GM11168 (cell line): Measurements from ENCODE around the gene PWP1.

Source experiments
- in situ Hi-C: fragments of 300-500 bp; cut with MboI; formaldehyde crosslinking; loops from one replicate; pipeline ENCODE4 v1.12.0; 2022; ENCODE audit warnings: low sequenced_read_pairs; ENCODE audit not compliant: unreplicated experiment

PWP1 gene

DNA sequence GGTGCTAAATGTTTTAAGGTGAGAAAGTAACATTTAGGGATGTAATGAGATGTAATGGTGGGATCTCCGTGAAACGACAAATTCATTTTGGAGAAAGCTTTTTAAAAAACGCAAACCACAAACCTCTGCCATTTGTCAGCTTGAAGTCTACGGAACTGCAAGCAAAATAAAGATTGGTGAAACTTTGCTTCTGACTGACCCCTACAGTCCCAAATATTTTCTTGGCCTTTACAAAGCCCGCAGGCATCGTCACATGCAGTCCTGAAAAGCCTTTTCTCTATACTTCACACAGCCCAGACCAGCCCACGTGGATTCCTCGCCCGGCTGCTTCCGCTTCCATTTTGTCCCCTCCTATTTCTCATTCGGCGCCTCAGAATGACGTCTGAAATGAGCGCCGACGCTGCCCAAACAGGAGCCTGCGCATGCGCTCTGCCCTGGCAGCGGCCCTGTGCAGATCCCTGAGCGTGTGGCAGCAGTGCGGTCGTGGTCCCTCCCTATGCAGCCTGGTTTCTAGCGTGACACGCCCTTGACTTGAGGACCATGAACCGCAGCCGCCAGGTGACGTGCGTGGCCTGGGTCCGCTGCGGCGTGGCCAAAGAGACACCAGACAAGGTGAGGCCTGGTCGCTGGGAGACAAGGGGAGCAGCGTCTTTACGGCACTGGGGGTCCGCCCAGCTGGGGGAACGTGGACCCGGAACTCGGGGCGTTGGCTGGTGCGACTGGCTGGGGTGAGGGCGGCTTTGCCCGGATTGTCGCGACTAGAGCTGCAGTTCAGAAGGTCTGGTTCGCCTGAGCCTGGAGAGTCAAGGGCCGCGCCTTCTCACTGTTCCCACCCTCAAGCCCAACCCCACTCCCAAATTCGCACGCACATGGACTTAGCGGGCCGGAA lies at the start of gene PWP1:
Gene PWP1 (plus strand): TSS at position 440 of the 889 bp plus-strand sequence. CDS start 101 bp downstream, at position 541.
- in situ Hi-C loops: no loop called here

DNA sequence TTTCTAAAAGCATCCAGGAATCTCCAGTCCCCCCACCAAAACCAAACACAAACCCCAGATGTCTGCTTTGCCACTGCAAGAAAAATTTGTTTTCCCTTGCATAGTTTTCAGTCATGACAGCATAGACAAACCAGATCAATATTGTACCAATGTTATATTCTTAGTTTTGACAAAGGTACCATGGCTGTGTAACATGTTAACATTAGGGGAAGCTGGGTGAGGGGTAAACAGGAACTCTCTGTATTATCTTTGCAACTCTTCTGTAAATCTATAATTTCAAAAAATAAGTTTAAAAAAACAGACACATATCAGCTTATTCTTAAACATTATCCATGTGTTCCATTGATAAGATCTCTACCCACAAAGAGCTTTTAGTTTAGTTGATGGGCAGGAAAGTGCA lies 44.4 kb upstream of the PWP1 start:
- in situ Hi-C loops: no loop called here

DNA sequence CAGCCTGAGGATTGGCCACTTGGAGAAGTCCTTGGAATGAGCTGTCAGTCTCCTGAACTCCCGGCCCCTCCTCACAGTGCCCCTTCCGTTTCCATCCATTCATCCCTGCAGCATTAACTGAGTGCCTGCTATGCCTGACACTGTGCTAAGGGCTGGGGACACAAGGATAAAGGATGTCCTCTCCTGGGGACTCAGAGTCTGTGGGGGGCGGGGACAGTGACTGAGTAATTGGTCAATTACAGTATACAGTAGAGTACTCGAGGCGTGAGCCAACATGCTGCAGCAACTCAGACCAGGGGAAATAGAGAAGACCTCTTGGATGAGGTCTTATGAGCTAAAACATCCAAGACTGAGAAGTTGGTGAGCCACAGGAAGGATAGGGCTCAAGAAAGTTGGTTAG lies 43.4 kb upstream of the PWP1 start:
- in situ Hi-C loops: no loop called here

DNA sequence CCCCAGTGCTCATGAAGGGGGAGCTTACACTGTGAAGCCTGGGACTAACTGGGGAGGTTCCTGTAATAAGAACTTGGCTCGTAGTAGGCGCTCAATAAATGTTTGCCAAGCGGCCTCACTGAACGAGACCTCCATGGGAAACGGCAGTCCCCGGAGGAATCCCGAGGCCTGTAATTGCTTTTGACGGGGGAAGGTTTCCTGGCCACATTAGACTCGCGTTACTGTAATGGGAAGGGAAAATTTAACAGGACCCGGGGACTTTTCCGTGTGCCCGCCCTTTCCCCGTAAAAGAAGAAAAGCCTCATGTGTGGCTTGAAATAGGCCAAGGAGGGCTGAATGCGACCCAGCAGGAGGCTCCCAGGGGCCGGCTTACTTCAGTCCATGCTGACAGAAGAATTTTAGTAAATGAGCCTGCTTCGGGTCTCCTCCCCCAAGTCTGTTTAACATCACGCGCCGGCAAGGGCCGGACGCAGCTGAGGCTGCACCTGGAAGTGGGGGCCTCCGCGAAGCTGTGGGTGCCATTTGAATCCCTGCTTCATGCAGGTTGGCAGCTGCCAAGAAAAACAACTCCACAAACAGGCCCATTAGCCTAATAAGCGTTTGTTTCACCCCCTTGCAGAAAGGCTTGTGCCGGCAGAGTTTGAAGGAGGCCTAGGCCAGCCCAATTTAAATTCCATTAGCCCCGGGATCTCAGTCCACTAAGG lies 39.8 kb upstream of the PWP1 start:
- in situ Hi-C loops: no loop called here

DNA sequence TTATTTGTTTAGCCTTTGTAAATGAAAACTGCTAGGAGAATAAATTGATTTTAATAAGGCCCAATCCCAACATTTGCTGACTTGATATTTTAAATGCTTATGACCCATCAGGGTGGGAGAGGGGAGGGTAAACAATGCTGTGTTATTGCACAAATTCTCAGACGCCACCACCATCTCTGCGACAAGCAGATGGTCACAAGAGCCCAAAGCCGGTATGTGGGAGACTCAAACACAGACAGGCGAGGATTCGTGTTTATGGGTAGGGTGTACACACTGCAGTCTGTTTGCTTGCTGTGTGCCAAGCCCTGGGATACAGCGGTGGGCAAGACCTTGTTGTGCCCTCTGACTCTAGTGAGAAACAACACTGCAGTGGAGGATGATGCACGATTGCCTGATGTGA lies 39.2 kb upstream of the PWP1 start:
- in situ Hi-C loops: no loop called here

DNA sequence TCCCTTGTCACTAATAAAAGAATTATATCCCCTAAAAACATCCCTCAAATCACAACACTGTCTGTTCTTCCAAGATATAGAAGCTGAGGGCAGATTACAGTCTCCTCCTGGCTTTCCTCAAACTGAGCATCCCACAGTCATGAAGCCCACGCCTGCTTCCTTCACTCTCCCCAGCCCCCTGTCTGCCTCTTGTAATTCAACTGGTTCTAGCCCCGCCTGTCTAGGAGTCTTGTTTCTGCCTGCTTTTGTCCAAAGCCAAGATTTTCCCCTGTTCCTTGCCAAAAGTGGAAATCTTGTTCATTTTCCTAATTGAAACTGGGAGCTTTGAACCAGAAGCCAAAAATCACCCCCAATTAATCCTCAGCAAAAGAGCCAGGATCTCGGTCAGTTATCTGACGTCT lies 35.9 kb upstream of the PWP1 start:
- in situ Hi-C loops: no loop called here

DNA sequence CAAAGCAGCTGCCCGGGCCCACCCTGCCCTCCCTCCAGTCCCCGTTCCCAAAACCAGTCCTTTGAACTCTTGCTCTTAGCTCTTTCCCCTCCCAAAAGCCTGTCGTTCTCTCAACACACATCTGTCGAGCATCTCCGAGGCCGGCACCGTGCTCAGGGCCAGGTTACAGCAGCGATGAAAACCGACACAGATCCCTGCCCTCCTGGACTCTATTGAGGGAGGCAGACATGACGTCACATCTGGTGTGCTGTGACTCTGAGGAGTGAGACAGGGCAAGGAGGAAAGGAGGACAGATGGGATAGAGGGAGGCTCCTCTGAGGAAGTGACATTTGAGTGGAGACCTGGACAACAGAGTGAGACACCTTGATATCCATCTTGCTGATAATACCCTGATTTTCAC lies 34.6 kb upstream of the PWP1 start:
- in situ Hi-C loops: no loop called here

DNA sequence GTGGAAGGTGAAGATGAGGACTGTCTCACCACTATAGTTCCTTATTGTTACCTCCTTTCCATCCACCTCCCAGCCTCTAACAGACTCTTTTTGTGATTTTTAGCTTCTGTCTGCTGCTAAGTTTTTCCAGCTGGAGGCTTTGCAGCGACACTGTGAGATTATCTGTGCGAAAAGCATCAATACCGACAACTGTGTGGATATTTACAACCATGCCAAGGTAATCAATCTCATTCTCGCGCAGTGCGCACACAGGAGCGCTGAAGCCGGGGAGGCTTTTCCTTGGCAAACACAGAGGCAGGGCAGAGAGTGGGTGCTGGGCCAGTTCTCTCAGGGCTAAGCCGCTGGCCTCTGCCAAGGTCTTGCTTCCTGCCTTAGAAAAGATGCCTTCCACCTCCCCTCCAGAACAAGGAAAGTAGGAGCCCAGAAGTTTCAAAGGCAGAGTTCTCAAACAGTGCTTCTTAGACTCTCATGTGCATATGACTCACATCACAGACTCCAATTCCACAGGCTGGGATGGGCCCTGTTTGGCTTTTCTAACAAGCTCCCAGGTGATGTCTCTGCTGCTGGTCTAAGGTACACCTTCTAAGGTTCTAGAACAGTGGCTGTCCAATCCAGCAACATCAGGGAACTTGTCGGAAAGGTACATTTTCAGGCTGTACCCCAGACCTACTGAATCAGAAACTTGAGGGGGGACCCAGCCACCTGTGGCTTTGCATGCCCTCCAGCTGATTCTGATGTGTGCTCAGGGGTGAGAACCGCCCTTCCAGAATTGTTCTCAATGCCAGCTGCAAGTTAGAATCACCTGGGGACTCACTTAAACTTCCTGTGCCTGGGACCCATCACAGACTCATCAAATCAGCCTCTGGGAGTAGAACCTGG lies 33.8 kb upstream of the PWP1 start:
- in situ Hi-C loops: no loop called here

DNA sequence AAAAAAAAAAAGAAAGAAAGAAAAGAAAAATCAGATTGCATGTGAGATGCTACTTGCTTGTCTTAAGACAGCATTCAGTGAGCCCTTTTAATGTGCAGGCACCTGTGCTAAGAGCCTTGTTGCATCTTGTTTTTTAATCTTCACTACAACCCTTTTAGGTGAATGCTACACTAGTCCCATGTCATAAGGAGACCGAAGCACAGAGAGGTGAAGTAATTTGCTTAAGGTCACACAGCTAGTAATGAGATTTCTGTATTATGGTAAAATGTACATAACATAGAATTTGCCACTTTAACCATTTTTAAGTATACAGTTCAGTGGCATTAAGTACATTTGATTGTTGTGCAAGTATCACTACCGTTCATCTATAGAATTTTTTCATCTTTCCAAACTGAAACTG lies 32.1 kb upstream of the PWP1 start:
- in situ Hi-C loops: no loop called here

DNA sequence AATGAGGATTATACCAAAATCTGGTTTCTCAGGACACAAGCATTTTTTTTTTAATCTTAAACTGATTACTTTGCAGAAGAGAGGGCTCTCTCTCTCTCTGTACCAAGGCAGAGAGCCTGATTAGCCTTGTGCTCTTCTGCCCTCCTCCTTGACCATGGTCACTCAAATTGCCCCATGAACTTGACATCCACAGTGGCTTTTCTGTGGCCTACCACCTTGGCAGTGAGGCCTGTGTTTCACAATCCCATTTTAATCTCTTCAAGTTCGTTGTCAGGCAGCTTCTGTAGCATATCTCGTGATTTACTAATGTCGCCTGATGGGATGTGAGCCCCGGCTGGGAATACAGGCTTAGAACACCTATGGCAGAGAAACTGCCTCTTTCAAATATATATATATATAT lies 30.7 kb upstream of the PWP1 start:
- in situ Hi-C loops: no loop called here

DNA sequence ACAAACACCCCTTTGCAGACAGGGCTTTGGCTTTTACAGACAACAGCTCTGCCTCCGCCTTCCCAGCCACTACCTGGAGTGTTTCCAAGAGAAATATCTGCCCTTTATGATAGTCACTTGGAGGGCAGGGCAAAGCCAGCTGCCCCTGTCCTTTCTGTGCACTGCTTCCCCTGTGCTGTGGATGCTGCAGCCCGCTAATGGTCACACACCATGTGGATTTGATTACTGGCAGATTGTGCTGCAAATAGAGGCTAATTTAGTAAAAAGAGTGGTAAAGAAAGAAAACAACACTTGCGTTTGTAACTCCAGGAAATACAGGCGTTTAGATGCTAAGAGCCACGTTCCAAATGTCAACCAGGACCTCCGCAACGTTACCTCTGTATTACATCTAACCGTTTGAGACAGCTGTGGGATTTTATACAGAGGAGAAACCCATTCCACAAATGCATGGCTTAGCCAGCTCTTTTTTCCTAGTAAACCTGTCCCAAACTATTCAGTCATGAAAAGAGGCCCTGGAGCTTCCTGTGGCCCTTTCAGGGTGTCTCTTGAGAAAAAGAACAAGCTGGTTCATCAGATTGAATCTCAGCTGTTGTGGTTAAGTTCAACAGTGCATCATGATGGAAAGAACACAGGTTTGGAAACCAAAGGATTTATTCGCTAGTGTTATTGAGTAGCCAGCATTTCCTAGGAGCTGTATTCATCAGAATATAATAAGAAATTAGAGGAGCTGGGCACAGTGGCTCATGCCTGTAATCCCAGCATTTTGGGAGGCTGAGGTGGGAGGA lies 30.1 kb upstream of the PWP1 start:
- in situ Hi-C loops: no loop called here

DNA sequence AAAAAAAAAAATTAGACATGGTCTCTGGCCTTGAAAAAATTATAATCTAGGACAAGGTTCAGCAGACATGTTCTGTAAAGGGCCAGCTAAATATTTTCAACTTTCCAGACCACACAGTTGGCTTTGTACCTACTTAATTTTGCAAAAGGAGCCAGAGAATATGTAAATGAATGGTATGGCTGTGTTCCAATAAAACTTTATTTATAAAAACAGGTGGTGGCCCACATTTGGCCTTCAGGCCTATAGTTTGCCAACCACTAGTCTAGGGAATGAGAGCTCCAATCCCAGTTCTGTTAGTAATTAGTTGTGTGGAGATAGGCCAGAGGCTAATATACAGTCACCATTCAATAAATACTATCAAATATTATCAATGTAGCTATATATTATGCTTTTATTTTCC lies 29.3 kb upstream of the PWP1 start:
- in situ Hi-C loops: no loop called here

DNA sequence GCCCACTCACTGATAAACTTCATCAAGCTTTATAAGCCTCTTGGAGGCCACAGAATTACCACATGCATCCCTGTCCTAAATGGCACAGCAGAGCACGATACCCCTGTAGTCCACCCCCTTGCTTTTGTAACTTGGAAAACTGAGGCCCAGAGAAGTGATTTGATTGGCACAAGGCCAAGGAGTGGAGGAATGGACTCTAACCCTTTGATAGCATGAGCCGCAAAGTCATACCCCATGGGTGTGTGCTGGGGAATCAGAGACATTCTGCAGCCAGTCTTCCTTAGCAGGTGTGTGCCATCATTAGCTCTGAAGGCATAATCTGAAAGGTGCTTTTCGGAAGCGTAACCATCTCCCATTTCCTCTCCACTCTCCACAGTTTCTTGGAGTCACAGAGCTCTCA lies 28.5 kb upstream of the PWP1 start:
- in situ Hi-C loops: no loop called here

DNA sequence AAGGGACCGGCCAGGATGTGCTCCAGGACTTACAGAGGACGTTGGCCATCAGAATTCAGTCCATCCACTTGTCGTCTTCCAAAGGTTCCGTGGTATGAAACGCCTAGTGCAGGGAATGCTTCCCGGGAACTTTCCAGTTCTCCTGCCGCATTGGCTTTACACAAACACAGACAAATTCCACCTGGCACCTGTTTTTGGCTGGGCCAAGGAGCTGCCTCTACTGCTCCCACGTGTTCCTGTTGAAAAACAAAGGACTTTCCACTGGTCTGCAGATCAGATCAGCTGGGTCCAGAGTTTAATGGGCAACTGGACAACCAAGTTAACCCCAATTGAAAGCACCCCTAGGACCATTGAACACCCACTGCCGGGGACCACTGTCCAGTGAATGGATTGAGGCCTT lies 28.0 kb upstream of the PWP1 start:
- in situ Hi-C loops: no loop called here

DNA sequence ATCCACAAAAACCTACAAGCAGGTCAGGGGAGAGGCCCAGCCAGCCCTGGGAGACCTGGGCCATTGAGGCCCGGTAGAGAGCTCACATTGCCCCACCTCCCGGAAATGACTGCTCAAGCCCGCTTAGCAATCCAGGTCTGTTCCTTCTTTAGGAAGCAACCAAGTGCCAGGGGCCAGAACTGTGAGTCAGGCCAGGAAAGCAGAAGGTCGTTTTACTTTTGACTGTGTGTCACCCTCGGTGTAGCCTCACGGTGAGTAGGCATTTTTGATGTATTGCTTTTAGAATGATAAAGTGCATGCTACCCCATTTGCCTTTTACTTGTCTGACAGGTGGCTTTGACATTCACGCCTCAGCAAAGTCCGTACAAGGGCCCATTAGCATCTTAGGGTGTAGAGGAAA lies 25.4 kb upstream of the PWP1 start:
- in situ Hi-C loops: no loop called here

DNA sequence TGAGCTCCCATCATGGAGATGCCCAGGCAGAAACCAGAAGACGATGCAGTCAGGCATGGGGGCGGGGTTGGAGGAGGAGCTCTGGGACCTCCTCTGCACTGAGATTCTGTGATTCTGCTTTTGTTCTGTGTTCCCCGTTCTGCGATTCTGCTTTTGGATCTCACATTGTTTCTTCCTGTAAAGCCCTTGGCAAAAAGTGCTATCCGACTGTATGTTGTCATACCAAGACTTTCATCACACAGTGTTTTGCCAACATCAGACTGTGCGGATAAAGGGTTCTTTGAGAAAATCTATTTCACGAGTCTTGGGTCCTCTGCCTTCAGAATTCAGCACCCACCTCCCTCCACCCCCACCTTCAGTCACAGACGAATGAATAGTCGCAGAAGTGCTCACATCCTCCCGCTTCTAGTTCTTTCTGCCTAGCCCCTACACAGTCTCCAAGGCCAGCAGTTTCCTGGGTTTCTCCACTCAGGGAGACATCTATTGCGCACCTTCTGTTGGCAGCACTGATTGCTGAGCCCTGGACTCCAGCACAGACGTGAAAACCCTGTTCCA lies 24.7 kb upstream of the PWP1 start:
- in situ Hi-C loops: no loop called here

DNA sequence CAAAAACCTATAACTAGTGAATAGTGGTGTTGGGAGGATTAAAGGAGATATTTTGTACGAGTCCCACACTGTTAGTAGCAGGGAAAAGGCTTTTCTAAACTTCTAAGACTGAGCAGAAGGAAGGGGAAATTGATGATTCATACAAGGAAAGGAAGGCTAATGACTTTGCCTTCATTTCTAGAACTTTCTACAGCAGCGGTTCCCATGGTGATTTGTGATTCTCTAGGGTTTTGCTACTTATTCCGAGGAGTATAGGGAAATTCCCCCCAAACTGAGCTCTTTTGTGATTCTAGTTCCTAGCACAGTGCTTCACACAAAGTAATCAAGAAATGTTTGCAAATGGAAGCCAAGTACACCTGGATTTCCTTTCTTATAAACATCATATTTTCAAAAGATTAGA lies 23.8 kb upstream of the PWP1 start:
- in situ Hi-C loops: no loop called here

DNA sequence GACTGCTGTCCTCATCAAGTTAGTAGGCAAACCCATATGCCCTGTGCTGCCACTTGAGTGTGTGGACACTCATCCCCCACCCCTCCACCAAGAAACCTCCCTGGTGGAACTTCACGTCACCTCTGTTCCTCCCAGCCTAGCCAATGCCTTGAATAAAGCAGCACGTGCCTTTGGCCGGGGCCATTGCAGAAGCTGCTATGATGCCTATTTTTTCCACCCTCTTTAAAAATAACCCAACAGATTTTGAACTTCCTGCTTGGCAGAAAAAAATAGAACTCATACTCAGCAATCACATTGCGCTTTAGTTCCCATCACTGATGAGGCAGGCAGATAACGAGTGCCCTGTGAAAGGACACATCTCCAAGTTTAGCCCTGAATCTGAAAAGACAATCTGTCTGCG lies 23.1 kb upstream of the PWP1 start:
- in situ Hi-C loops: no loop called here

DNA sequence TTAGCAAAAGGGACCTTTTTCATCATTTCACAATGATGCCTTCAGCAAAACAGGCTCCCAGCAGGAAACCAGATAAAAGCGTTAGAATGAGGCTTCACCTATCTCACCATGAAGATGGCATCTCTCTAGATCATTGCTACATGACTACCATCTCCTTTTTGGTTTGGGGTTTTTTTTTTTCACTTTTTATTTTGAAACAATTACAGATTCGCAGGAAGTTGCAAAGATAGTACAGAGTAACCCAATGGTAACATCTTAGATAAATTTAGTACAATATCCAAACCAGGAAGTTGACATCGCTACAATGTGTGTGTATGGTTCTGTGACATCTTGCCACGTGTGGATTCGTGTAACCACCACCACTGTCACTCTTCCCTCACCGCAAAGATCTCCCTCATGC lies 22.3 kb upstream of the PWP1 start:
- in situ Hi-C loops: no loop called here

DNA sequence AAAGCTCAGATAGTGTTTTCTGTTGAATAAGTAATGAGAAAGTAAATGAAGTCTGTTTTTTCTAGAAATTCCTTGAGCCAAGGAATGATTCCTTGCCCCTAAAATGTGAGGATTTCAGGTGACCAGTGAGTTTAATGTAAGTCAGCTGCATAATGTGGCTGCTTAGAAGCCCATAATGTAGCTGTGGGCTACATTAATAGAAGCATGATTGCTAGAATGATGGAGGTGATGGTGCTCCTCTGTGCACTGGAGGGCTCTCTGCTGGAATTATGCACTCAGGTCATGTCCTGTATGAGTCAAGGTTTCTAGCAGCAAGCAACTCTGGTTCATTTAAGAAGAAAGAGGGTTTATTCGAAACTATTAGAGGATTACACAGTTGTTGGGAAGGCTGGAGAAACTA lies 19.6 kb upstream of the PWP1 start:
- in situ Hi-C loops: no loop called here
